Effector memory CD4-positive, alpha-beta T cell (primary cell): ENCODE data around the gene PAQR4.

Experiments used
- DNase-seq, 3 donors: peaks; one replicate each; pipeline ENCODE4 v3.0.0-alpha.2; 2020
- H3K27ac ChIP-seq: 2 replicates; pipeline ENCODE4 v1.7.0; 2013; ENCODE audit warnings: mild to moderate bottlenecking, low read length, moderate library complexity; ENCODE audit not compliant: insufficient read depth, poor library complexity, severe bottlenecking
- H3K27me3 ChIP-seq: replicated peaks from 2 replicates; pipeline ENCODE4 v1.7.0; 2013; ENCODE audit warnings: mild to moderate bottlenecking, low read length; ENCODE audit not compliant: insufficient read depth, control insufficient read depth, poor library complexity, severe bottlenecking
- H3K36me3 ChIP-seq: 2 replicates; pipeline ENCODE4 v1.7.0; 2013; ENCODE audit warnings: mild to moderate bottlenecking, low read length, moderate library complexity; ENCODE audit not compliant: control insufficient read depth, insufficient read depth
- H3K4me1 ChIP-seq: 2 replicates; pipeline ENCODE4 v1.7.0; 2013; ENCODE audit warnings: low read length, mild to moderate bottlenecking; ENCODE audit not compliant: control insufficient read depth, insufficient read depth, poor library complexity, severe bottlenecking
- H3K4me3 ChIP-seq: 2 replicates; pipeline ENCODE4 v1.7.0; 2013; ENCODE audit warnings: low read length, low read depth, mild to moderate bottlenecking; ENCODE audit not compliant: insufficient read depth, poor library complexity, severe bottlenecking
- H3K9me3 ChIP-seq: 2 replicates; pipeline ENCODE4 v1.7.0; 2013; ENCODE audit warnings: mild to moderate bottlenecking, low read length, moderate library complexity; ENCODE audit not compliant: control insufficient read depth

PAQR4 gene

GRCh38 chr16:3013491-3013951 lies 44.4 kb downstream of the PAQR4 start:
- H3K4me3 ChIP-seq: no peak overlapping the region
- H3K27me3 ChIP-seq: peaks cover 8% of the 10 kb centered on the region
- DNase-seq: no peak
- H3K4me1 ChIP-seq: peaks cover 16% of the 10 kb centered on the region
- no peaks in the 10 kb centered on the region for H3K36me3 ChIP-seq
- no peaks in the 10 kb centered on the region for H3K9me3 ChIP-seq
- H3K27ac ChIP-seq: no peak overlapping the region

GRCh38 chr16:3013998-3014690 lies 45.0 kb downstream of the PAQR4 start:
- Histone ChIP-seq H3K36me3 (no peaks in the 10 kb centered on the region), H3K27ac (no peak overlapping the region), H3K4me3 (no peak overlapping the region), H3K4me1 (peaks cover 14% of the 10 kb centered on the region), H3K27me3 (peaks cover 8% of the 10 kb centered on the region), H3K9me3 (no peaks in the 10 kb centered on the region)
- DNase-seq: no peak

- Histone ChIP-seq H3K27me3 (peaks cover 8% of the 10 kb centered on the region), H3K9me3 (no peaks in the 10 kb centered on the region), H3K36me3 (no peaks in the 10 kb centered on the region), H3K4me3 (no peak overlapping the region), H3K27ac (no peak overlapping the region), H3K4me1 (peaks cover 21% of the 10 kb centered on the region)
- DNase-seq: no peak
These were observed 45.8 kb downstream of the PAQR4 start for GRCh38 chr16:3014971-3015370.

GRCh38 chr16:3015865-3016521 lies 46.8 kb downstream of the PAQR4 start:
- no peak overlapping the region for H3K4me3 ChIP-seq
- H3K9me3 ChIP-seq: no peaks in the 10 kb centered on the region
- no peak for DNase-seq
- no peak overlapping the region for H3K27ac ChIP-seq
- H3K4me1 ChIP-seq: peaks cover 29% of the 10 kb centered on the region
- H3K27me3 ChIP-seq: peaks cover 8% of the 10 kb centered on the region
- no peaks in the 10 kb centered on the region for H3K36me3 ChIP-seq

- peaks cover 4% of the 10 kb centered on the region for H3K27me3 ChIP-seq
- DNase-seq: no peak
- no peak overlapping the region for H3K4me3 ChIP-seq
- H3K9me3 ChIP-seq: no peaks in the 10 kb centered on the region
- H3K27ac ChIP-seq: no peak overlapping the region
- H3K4me1 ChIP-seq: peaks cover 43% of the 10 kb centered on the region
- H3K36me3 ChIP-seq: no peaks in the 10 kb centered on the region
These were observed 48.2 kb downstream of the PAQR4 start for GRCh38 chr16:3017344-3017743.

GRCh38 chr16:3017794-3018506 lies 48.8 kb downstream of the PAQR4 start, which contains the start of gene CLDN6:
TSS of gene CLDN6 (minus strand) at chr16:3018183. CDS start at chr16:3016021, 2,162 bp downstream.
- DNase-seq: no peak
- H3K4me3 ChIP-seq: no peak within 1 kb of the TSS
- no peak within 1 kb of the TSS for H3K27ac ChIP-seq
- no peaks in the 10 kb centered on the region for H3K36me3 ChIP-seq
- H3K27me3 ChIP-seq: peaks cover 4% of the 10 kb centered on the region
- H3K9me3 ChIP-seq: no peaks in the 10 kb centered on the region
- H3K4me1 ChIP-seq: peaks cover 45% of the 10 kb centered on the region

- H3K4me3 ChIP-seq: peak overlapping the region; percentile 22
- peak overlapping the region; percentile 18 for H3K27ac ChIP-seq
- peaks cover 53% of the 10 kb centered on the region for H3K4me1 ChIP-seq
- no peak for DNase-seq
- H3K9me3 ChIP-seq: no peaks in the 10 kb centered on the region
- peaks cover 4% of the 10 kb centered on the region for H3K27me3 ChIP-seq
- no peaks in the 10 kb centered on the region for H3K36me3 ChIP-seq
These were observed 50.6 kb downstream of the PAQR4 start for GRCh38 chr16:3019594-3020246.

GRCh38 chr16:3020247-3020603 lies 51.1 kb downstream of the PAQR4 start, which contains the start of gene TNFRSF12A:
TSS of gene TNFRSF12A (plus strand) at chr16:3020368. CDS start at chr16:3020398, 30 bp downstream.
- Histone ChIP-seq H3K9me3 (no peaks in the 10 kb centered on the region), H3K4me1 (peaks cover 53% of the 10 kb centered on the region), H3K27me3 (peaks cover 4% of the 10 kb centered on the region), H3K36me3 (no peaks in the 10 kb centered on the region), H3K27ac (peak within 1 kb of the TSS; percentile 88), H3K4me3 (peak within 1 kb of the TSS; percentile 57)
- DNase-seq: peak; percentile 54 to 61 (median 58)

GRCh38 chr16:3020604-3021448 lies 51.7 kb downstream of the PAQR4 start:
- Histone ChIP-seq H3K27ac (peak overlapping the region; percentile 88), H3K27me3 (peaks cover 4% of the 10 kb centered on the region), H3K4me1 (peaks cover 53% of the 10 kb centered on the region), H3K36me3 (peaks cover 4% of the 10 kb centered on the region), H3K4me3 (peak overlapping the region; percentile 57), H3K9me3 (no peaks in the 10 kb centered on the region)
- peak; percentile 67 to 79 (median 76) for DNase-seq
